GM10248 (cell line): ENCODE results near the gene FNDC3B.

Source experiments
- CTCF ChIA-PET: fragments of 300-600 bp; sonication (Branson Sonifier 250); formaldehyde crosslinking; extraction: SDS; loops from one replicate; lab custom pipeline; 2021; ENCODE audit warnings: antibody characterized with exemption; lab: Yijun Ruan, JAX
- POLR2A ChIA-PET: fragments of 350-650 bp; sonication (Branson Sonifier 250); formaldehyde crosslinking; extraction: SDS; loops from one replicate; lab custom pipeline; 2020; ENCODE audit warnings: antibody characterized with exemption; lab: Yijun Ruan, JAX
- DNase-seq: peaks from one replicate; pipeline ENCODE4 v3.0.0; 2012; ENCODE audit errors: extremely low spot score
- CTCF ChIP-seq: IDR thresholded peaks from 2 replicates; pipeline ENCODE4 v1.5.1; 2012; ENCODE audit warnings: mild to moderate bottlenecking, low read depth; ENCODE audit errors: extremely low read depth, missing control alignments, control extremely low read depth

FNDC3B gene

GRCh38 chr3:172285844-172286243, 246.5 kb downstream of the FNDC3B start:
- TF ChIP-seq CTCF: no peak
- CTCF ChIA-PET: interaction anchor here (1.5 to 1.7 kb wide), 2 partner anchors 10 to 22 kb away, joined by 6 read pairs; no protein-coding TSS in a partner anchor
- POLR2A ChIA-PET: no interaction called here
- no peak for DNase-seq

DNA sequence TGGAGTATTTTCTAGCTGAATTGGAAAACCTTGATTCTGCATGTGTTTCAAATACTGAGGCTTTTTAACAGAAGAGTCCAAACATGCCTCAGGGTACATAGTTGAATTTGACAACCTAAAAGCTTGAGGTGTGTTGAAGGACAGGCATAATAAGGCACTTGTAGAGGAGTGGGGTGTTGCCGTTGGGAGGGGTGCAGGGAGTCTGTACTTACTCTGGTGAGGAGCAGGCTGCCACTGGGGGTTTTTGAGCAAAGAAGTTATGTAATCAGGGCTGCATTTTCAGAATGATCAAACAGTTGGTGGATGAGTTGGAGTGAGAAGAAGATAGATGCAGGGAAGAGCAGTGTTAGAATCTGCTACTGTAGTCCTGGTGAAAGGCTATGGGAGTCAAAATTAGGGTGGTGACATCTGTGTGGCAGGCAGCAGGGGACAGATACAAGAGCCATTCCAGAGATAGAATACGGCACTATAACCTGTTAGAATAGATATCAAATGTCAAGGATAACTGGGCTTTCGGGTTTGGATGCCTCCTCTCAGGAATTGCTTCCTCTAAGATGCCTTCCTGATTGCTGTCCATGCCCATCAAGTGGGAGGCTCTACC, 247.3 kb downstream of the FNDC3B start:
- no peak for TF ChIP-seq CTCF
- no peak for DNase-seq
- CTCF ChIA-PET: interaction anchor here (1.3 to 1.6 kb wide), 3 partner anchors 10 to 46 kb away, joined by 3 to 5 read pairs (median 4); no protein-coding TSS in a partner anchor
- POLR2A ChIA-PET: no interaction called here

DNA sequence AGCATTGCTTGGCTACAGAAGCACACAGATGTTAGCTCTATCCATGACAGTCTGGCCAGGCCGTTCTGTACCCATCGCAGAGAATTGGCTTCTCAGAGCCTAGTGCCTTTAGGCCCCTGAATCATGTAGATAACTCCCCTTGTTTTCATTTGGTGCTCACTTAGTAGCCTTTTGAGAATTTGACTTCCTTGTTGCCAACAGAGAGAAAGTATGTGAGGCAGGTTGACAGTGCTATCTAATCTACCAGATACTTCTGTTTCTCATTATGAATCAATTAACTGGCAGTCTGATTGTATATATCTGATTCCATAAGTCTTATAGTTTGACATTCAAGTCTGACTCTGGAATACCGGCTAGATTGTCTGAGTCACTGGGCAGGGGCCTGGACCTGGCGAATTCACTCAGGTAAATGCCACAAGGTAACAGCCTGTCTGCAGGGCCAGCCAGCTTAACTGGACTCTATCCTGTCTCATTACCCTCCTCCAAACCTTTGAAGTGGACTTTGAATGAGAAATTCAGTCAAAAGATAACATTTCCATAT, 248.6 kb downstream of the FNDC3B start:
- ChIA-PET POLR2A (no interaction called here), CTCF (interaction anchor here (1.3 to 1.6 kb wide), 3 partner anchors 11 to 44 kb away, joined by 3 to 5 read pairs (median 4); no protein-coding TSS in a partner anchor)

DNA sequence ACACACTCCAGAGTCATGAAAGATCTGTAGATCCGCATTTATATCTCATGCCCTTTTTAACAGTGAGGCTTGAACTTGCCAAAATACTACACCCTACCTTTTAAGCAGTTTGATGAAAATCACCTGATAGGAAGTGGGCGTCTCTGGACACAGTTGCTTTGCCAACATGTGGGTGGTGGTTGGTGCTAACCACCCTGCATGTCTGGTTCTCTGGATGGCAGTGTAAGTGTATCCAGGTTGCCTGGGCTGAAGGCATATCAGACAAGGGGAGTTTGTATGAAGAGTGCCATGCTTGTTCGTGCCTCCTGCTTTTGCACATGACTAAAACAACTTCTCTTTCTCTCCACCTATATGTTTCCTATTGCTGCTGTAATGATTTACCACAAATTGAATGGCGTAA, 249.3 kb downstream of the FNDC3B start:
- TF ChIP-seq CTCF: no peak
- ChIA-PET POLR2A (no interaction called here), CTCF (no interaction called here)
- DNase-seq: no peak

More for the DNA sequence above, 248.6 kb downstream of the FNDC3B start:
- no peak for DNase-seq
- TF ChIP-seq CTCF: no peak

- CTCF ChIA-PET: interaction anchor here (1.7 kb wide), 1 partner anchor 10 kb away, joined by 6 read pairs; no protein-coding TSS in a partner anchor
- peak; percentile 23 for TF ChIP-seq CTCF
- DNase-seq: peak; percentile 44
- POLR2A ChIA-PET: no interaction called here
These were observed 250.2 kb downstream of the FNDC3B start for GRCh38 chr3:172289583-172289982.

DNA sequence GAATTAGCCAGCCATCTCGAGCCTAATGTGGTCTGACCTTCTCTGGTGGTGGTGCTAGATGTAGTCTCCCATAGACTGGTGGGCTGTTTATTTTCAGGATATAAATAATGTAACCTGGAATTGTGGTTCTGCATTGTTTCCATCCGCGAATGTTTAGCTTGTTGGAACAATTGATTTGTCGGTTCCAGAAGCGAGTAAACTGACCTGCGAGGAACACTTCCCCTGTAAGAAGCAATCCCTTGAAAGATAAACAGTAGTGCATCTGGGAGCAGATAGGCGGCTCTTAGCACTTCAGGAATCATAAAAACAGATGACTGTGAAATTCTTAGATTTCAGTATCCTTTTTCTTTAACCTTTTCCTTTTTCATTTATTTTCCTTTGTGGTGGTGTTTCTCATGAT, 251.1 kb downstream of the FNDC3B start:
- POLR2A ChIA-PET: no interaction called here
- TF ChIP-seq CTCF: no peak
- CTCF ChIA-PET: interaction anchor here (1.4 to 1.7 kb wide), 2 partner anchors 11 to 42 kb away, joined by 5 to 6 read pairs; no protein-coding TSS in a partner anchor
- DNase-seq: no peak
